HG03045 (cell line): ENCODE measurements around the gene SFMBT2.

Experiments
- ATAC-seq: cut with Tn5 transposase; IDR thresholded peaks from one replicate; pipeline ENCODE4 v1.9.1; 2021; ENCODE audit warnings: mild to moderate bottlenecking, moderate library complexity; ENCODE audit not compliant: unreplicated experiment

Gene SFMBT2

DNA sequence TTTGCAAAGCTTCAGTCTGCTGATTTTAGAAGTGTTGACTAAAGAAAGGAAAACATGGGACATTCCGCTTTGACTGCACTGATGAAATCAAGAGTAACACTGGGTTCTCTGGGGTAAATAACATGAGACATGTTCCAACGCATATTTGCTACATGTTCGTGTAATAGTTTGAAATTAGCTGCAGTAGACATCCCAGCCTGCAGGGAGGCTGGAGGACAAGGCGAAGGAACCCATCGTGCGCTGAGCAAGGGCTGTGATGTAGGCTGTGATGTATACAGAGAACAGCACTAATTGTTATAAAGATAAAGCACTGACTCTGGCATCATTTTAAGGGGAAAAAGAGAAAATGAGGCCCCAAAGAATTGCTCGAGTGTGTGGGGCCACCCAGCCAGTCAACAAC lies 40.3 kb downstream of the SFMBT2 start:
- ATAC-seq = no peak

GRCh38 chr10:7365027-7365745 lies 45.6 kb downstream of the SFMBT2 start:
- ATAC-seq = no peak

DNA sequence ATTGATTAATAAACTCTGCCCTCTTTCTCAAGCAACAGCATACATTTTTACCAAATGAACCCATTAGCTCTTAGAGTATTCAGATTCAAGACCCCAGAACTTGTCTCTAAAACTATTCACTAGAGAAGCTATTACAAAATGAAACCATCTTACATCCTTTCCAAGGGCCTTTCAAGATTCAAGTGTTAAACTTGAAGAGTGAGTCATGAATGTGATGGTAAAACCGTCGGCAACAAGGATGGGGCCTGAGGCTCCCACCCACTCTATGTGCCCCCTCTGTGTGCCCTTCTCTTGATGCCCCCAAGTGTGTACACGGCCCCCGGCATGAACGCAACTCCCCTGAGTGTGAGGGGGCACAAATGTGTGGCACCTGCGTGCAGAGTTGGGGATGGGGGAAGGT lies 46.4 kb downstream of the SFMBT2 start:
- ATAC-seq = no peak

DNA sequence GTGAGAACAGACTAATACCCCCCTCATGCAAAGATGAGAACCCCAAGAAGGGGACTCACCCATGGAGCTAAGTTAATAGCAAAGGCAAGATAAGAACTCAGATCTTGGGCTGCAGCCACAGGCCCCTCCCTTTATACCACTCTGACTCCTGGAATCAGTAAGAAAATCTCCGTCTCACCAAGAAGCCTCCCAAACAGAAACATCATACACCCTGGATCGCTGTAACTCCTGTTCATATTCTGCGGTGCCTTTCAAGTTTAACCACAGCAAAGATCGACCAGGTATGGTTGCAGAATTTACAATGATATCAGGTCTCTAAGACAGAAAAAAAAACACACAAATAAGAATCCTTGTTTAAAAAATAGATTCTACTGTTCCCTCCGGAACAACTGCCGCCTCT lies 47.1 kb downstream of the SFMBT2 start:
- ATAC-seq = no peak

DNA sequence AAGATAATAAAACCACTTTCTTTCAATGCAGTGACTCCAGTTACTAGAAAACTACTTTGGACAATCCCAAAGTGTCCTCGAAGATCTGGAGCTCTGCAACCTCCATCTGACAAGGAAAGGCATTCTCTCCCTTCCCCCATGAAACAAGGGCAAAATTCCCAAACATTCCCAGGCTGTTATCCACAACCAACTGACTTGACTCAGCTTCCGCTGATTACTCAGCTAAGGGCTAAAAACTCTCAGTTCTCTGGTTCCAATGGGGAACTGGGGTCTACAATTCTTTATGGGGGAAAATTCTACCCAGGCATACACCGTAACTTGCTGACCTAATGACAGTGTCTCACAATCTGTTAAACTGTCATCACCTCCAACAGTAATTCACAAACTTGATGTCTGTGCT lies 48.4 kb downstream of the SFMBT2 start:
- no peak for ATAC-seq

- no peak for ATAC-seq
Measured at GRCh38 chr10:7361316-7361715, 49.5 kb downstream of the SFMBT2 start.

DNA sequence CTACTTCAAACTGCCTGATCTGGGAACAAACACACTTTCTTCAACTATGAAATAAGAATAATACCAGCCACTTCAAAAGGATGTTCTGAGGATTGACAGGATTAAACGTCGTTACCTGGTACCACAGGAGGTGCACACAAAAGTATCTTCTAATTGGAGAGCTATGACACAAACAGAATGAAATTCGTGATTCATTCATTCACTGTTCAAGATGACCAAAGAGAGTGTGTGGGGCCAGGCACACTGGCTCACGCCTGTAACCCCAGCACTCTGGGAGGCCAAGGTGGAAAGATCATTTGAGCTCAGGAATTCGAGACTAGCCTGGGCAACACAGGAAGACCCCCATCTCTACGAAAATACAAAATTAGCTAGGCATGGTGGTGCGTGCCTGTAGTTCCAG lies 50.9 kb downstream of the SFMBT2 start:
- ATAC-seq = no peak

- no peak for ATAC-seq
Measured at GRCh38 chr10:7359356-7359755, 51.5 kb downstream of the SFMBT2 start.

DNA sequence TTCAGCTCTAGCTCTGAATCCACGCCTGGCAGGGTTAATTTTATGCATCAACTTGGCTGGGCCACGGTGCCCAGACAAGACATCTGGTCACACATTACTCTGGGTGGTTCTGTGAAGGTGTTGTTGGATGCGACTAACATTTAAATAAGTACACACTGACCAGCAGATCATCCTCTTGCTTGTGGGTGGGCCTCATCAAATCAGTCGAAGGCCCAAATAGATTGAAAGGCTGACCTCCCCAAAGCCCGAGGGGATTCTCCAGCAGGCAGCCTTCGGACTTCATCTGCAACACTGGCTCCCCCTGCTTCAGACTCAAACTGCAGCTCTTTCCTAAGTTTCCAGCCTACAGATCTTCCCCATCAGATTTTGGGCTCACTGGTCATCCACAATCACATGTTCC lies 53.6 kb downstream of the SFMBT2 start:
- no peak for ATAC-seq

DNA sequence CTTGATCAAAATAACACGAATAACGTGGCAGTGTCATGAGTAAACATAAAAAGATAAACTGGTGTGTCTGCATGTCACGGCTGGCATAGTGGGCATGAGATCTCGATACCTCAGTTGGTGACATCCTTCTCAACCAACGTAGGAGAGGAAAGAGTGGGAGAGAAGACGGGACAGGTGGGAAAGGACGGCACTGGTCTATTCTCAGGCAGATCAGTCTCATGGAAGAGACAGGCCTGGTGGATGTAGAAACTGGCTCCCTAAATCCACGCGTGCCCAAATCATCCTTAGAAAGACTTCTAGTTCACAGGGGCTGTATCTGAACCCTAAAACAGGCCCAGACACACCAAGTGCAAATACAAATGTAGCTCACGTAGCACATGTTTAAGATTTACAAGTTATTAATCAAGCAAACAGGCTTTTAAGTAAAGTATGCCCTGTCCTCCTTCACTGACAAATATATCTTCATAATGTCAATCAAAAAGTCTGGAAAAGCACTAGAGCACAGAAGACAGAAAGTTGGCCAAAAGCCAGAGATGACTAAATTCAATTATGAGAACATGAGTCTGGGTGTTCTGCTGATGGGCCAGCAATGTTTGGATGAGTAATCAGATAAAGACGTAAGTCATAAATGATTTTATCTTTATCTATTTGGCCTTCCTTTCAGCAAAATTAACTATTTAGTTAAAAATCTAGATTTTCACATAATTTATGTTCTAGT lies 56.3 kb downstream of the SFMBT2 start:
- no peak for ATAC-seq

GRCh38 chr10:7351894-7352293 lies 58.9 kb downstream of the SFMBT2 start:
- ATAC-seq = no peak

DNA sequence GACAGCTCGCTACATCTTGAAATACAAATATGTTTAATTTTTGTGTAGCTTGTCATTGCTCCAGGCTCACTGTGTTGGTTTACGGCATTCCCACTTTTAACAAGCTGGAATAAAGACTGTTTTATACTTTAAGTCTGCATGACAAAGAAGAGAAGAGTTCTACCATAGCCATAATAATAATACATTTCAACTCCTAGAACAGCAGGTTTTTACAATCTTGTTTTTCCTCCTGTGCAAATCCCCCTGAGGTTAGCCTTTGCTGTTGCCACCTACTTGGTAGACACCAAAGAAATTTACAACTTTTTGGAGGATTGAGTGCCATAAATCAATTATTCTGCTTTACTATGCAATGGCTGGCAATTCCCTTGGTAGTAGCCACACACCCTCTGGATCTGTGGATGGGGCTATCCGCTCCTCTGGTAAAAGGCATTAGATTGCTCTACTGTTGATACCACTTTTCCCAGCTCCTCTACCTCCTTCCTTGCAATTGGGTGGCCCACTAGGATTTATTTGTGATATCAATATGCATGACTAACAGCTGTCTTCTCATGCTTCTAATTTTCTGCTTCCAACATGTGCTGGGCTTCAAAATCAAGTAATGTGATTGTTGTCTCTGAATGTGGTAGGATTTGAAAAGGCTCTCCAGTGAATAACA lies 60.2 kb downstream of the SFMBT2 start:
- no peak for ATAC-seq

- ATAC-seq = no peak
Measured at GRCh38 chr10:7345717-7346116, 65.1 kb downstream of the SFMBT2 start.

DNA sequence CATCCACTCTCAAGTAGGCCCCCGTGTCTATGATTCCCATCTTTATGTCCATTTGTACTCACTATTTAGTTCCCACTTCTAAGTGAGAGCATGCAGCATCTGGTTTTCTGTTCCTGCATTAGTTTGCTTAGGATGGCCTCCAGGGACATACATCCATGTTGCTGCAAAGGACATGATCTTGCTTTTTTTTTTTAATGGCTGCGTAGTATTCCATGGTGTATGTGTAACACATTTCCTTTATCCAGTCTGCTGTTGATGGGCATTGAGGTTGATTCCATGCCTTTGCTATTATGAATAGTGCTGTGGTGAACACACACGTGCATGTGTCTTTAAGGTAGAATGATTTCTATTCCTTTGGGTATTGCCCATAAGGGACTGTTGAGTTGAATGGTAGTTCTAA lies 67.8 kb downstream of the SFMBT2 start:
- ATAC-seq = no peak

- ATAC-seq = no peak
Measured at GRCh38 chr10:7340179-7340874, 70.5 kb downstream of the SFMBT2 start.

- no peak for ATAC-seq
Measured at GRCh38 chr10:7339510-7339909, 71.3 kb downstream of the SFMBT2 start.

GRCh38 chr10:7338469-7338868 lies 72.4 kb downstream of the SFMBT2 start:
- no peak for ATAC-seq

- ATAC-seq = peak; percentile 68
Measured at GRCh38 chr10:7337431-7338171, 73.2 kb downstream of the SFMBT2 start.

DNA sequence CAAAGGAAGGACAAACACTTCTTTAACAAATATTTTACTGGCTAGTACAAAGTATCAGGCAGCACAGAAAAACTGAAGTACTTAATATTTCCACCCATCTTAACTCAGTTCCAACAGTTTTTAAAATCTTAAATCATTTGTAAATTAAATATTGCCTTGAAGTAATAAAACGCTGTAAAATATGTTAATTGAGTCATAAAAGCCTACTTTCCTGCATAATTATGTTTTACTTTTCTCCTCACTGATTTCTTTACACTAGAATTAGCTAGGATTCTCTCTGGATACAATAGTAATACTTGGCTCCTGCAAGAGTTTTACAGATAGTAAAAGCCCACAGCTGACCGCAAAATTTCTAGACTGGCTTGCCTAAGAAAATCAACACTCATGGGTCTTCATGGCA lies 74.9 kb downstream of the SFMBT2 start:
- no peak for ATAC-seq

GRCh38 chr10:7334642-7334964 lies 76.2 kb downstream of the SFMBT2 start:
- ATAC-seq = no peak
